Measurements from ENCODE around the gene XG.

XG gene

DNA sequence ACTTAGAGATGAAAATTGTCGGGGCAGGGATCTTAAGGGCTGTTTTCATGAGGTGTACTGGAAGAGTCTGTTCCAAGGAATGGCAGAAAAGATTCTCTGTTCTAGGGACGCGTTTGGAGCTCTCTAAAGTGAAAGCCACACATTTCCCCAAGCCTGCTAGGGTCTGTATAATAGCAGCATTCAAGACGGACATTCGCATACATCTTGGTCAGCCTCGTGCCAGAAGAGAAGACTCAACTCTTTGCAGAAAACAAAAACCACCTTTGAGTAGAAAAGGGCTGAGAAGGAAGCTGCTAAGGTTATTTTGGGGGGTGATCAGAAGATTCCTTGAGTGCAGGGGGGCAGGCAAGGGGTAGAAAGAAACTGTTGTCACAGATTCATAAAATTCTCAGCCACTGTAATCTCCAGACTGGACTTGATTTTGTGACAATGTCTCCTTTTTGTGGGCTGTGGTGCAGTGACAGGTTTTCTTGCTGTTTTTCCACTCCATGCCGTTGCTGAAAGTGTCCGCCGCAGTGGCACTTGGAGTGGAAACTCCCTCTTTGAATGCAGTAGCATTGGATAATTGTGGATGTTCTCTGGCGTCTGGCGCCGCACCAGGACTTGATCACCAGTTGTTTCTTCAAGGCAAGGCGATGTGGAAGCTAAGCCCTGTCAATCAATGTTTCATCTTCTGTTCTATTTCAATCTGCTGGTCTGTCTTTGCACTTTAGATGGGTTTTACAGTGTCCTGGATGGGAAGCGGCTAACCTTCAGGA, 79.8 kb downstream of the XG start:
- Histone ChIP-seq H3K27ac (no peak overlapping the region), H3K4me3 (no peak overlapping the region)
- no peak for DNase-seq (ENCODE audit: low spot score)
- no peak for TF ChIP-seq CTCF (IDR thresholded peaks at IDR 0.05)

DNA sequence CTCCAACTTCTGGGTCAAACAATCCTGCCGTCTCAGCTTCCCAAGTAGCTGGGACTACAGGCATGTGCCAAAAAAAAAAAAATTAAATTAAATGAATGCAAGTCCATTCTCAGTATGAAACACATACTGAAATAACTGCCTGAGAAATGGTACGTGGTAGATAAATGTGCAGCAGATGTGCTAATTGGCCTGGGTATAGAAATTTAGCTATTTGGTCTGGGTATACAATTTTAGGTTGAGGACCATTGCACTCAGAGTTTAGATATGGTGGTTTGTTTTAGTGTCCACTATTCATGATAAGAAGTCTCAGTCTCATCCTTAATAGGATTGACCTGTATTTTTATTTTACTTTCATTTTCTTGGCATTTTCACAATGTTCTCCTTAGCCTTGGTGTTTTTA, 86.1 kb downstream of the XG start:
- DNase-seq (ENCODE audit: low spot score): no peak
- TF ChIP-seq CTCF (IDR thresholded peaks at IDR 0.05): no peak
- Histone ChIP-seq H3K4me3 (no peak overlapping the region), H3K27ac (no peak overlapping the region)

- no peak for DNase-seq (ENCODE audit: low spot score)
- no peak overlapping the region for H3K27ac ChIP-seq
Observed at GRCh38 chrX:2840961-2841360, 89.1 kb downstream of the XG start.

DNA sequence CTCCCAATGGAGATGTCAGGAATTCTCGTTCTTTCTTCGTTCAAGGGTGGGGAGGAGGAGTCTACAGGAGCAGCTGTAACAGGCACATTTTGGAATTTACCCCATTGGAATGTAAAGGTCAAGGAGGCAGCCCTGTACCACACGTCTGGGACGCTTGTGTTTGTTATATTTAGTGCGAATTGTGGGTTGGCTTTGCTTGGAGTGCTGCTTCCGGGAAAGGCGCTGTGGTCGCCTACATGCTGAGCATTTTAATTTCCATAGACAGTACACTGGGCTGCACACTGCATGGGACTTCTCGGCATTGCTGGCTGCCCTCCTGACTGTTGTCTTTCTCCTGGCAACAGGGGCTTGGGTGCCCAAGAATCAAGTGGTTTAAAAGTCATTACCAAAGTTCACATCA, 89.7 kb downstream of the XG start:
- DNase-seq (ENCODE audit: low spot score): no peak
- no peak overlapping the region for H3K27ac ChIP-seq
- TF ChIP-seq CTCF (IDR thresholded peaks at IDR 0.05): no peak
- H3K4me3 ChIP-seq: no peak overlapping the region

More at GRCh38 chrX:2840961-2841360, 89.1 kb downstream of the XG start:
- H3K4me3 ChIP-seq: no peak overlapping the region
- TF ChIP-seq CTCF (IDR thresholded peaks at IDR 0.05): no peak

GRCh38 chrX:2846992-2847391, 95.2 kb downstream of the XG start:
- H3K4me3 ChIP-seq: no peak overlapping the region
- H3K27ac ChIP-seq: no peak overlapping the region
- DNase-seq (ENCODE audit: low spot score): no peak
- no peak for TF ChIP-seq CTCF (IDR thresholded peaks at IDR 0.05)

DNA sequence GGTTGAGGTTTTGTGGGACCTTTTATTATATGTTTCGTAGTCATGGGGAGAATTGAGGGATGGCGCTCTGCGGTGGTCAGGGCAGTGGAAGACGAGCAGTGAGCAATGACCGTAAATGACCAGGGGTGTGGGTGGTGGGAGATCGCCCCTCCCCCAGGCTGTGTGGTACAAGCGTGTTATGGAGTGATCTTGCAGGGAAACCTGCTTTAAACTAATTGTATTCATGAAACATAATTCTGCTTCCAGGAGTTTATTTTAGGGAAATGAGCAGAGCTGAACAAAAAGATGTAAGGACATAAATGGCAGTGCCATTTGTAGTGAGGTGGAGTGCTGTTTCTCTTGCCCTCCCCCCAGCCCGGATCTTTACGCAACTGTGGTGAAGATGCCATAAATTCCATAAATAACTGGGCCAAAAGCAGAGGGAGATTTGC, 97.0 kb downstream of the XG start:
- Histone ChIP-seq H3K27ac (peak overlapping the region in 1 of 2 donors; percentile 54), H3K4me3 (peak overlapping the region; percentile 3)
- no peak for TF ChIP-seq CTCF (IDR thresholded peaks at IDR 0.05)
- no peak for DNase-seq (ENCODE audit: low spot score)

GRCh38 chrX:2854918-2855317, 103.1 kb downstream of the XG start:
- no peak overlapping the region for H3K27ac ChIP-seq
- no peak for TF ChIP-seq CTCF (IDR thresholded peaks at IDR 0.05)
- DNase-seq (ENCODE audit: low spot score): no peak

More at GRCh38 chrX:2854918-2855317, 103.1 kb downstream of the XG start:
- no peak overlapping the region for H3K4me3 ChIP-seq

Measured in coronary artery (tissue), 2 donors.